Hematopoietic multipotent progenitor cell treated with erythropoietin and hydrocortisone succinate and interleukin-3 and kit ligand, for 17 days (in vitro differentiated cells): Measurements from ENCODE around the gene MPZL1.
"Not testable (repeated sequence)": the region's sequence is repeated elsewhere in the genome, so short reads cannot be mapped to it uniquely, and the experiment has no call there.

Source experiments
- DNase-seq: peaks from one replicate; pipeline ENCODE4 v3.0.0-alpha.2; 2015; ENCODE audit warnings: low spot score

The MPZL1 gene

DNA sequence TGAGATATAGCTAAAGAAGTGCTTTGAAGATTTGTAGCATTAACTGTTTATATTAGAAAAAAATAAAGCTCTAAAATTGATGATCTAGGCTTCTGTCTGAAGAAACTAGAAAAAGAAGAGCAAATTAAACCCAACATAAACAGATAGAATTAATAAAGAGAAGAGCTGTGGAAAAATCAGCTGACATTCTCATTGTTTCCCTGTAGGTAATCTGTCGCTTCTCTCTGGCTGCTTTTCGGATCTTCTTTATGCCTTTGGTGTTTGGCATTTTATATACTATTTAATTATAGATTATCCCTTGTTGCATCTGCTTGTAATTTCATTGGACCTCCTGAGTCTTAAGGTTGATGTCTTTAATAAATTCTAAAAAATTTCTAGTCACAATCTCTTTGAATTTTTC, 59.8 kb downstream of the MPZL1 start:
- DNase-seq = no peak

DNA sequence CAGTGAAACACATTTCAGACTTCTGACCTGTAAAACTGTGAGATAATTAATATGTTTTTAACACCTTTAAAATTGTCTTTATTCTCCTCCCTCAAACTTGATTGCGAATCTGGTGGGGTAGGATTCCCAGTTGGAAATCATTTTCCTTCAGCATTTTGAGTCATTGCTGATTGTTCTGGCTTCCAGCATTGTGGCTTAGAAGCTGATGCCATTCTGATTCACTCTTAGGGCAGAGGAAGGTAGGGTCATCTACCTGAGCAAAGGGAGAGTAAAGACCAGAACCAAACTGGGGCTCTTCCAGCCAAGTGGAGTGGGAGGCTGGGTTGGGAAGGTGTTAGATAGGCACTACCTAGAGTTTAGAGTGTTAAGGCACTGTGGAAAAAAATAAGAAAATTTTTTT, 61.2 kb downstream of the MPZL1 start:
- DNase-seq = no peak

GRCh38 chr1:167784876-167785550, 63.2 kb downstream of the MPZL1 start:
- DNase-seq = no peak

DNA sequence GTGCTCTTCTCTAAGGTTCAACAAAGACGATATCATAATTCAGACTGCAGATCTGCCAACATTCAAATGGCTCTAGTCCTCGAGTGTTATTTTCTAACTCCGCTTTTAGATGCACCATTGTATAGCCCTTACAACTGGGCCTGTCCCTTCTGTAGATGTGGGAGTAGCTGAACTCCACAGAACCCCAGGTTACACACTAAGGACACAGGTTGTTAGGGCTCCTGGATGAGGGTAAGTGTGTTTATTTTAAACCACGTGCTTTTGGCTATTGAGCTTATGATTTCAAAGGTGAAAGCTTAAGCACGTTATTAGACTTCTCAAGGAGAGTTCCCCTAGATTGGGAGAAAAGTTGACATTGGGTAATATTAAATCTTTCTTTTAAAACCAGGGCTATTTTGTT, 64.7 kb downstream of the MPZL1 start:
- no peak for DNase-seq

GRCh38 chr1:167789501-167789900, 67.7 kb downstream of the MPZL1 start:
- DNase-seq = no peak

GRCh38 chr1:167790117-167790516, 68.3 kb downstream of the MPZL1 start:
- DNase-seq = no peak

DNA sequence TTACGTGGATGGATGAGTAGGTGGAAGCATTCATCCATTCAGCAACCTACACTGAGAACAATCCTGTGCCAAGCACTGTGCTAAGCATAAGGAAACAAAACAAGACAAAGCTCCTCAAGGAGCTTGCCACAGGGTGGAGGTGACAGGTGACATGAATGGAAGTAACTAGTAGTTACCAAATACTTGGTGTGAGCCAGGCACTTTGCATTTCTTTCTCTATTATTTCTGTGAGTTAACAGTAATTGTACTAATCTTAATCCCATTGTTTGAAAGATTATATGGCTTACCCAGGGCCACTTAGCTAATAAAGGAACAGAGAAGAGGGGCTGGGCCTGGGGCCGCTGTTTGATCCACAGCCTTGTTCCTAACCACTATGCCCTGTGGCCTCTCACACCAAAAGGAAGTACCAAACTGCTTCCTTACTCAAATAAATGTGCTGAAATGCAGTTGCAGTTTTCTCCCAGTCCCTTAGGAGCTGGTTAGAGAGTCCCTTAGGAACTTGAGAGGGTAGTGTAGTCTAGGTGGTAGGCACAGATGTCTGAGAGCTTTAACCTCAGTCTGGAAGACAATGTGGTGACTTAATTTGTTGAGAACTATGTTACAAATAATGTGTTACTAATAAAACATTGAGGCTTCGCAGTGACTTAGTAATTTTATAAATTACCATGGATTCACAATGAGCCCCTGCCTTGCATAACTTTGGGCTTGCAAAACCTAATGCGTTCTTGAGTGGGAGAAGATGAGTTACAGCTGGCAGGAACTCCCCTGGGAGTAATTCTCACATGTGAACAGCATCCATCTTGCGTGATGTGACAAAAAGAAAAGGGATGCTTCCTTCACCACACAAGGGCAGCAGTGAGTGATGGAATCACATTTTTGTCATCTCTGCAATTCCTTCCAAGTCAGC, 69.8 kb downstream of the MPZL1 start:
- no peak for DNase-seq

GRCh38 chr1:167792188-167792565, 70.4 kb downstream of the MPZL1 start:
- no peak for DNase-seq

DNA sequence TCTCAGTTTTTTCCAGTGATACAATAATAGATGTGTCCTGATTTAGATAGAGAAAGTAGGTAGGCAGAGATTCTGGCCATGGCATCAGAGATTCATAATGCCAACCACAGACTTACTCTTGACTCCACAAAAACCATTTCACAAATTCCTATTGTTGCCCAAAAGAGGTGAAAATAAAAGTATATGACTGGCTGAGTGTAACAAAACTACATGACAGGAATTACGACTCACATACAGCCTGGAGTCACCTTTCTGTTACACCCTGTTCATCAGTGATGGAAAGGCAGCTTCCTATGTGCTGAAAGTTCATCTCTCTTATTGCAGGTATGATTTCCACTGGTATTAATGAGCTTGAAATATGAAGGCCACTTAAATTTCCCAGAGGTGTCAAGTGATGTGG, 72.3 kb downstream of the MPZL1 start:
- DNase-seq = no peak

DNA sequence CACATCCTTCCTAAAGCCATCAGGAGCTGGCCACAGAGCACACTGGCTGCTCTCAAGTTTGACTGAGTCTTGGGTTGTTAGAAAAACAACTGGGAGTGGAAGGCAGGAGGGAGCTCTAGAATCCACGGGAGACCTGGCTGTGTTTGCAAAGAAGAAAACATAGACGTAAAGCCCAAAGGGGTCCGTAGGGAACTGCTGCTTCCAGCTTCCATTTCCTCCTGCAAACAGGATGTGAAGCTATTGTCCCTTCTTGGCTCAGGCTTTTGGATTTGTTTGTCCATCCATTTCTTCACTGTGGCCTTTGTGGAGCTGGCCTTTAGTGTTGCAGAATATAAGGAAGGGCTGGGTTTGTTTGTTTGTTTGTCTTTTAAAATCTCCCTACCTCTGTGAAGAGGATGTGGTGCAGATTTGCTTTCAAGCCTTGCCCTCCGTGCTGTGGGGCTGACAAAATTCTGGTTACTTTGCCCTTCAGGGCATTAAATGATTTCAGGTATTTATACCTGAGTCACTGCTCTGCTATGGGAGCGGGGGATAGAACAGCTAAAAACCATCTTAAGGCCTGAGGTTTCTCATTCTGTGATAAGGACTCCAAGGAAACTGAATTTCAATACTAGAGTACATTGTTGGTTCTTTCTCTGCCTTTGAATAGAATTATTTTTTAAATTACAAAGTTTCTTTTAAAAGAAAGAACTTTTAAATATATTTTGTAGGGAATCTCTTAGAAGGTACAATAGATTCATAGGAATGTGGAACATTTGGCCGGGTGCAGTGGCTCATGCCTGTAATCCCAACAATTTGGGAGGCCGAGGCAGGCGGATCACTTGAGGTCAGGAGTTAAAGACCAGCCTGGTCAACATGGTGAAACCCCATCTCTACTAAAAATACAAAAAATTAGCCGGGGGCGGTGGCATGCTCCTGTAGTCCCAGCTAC, 74.3 kb downstream of the MPZL1 start:
- DNase-seq = no peak

DNA sequence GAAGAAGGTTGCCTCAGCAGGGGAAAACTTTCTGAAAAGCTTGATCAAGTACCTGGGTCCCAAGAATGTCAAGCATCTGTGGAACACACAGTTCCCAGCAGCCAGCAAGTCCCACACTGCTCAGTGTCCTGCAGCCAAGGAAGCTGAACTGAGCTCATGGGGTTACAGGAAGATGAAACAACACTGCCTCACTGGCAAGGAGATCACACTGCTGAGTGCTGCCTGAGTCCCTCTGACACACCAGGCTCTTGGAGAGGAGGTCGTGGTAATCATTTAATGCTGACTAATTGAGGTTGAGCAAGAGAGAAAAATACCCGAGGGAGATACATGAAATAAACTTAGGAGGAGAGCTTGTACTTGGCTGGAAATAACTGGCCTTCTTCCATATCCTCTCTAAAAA, 75.2 kb downstream of the MPZL1 start:
- DNase-seq = peak; percentile 14

DNA sequence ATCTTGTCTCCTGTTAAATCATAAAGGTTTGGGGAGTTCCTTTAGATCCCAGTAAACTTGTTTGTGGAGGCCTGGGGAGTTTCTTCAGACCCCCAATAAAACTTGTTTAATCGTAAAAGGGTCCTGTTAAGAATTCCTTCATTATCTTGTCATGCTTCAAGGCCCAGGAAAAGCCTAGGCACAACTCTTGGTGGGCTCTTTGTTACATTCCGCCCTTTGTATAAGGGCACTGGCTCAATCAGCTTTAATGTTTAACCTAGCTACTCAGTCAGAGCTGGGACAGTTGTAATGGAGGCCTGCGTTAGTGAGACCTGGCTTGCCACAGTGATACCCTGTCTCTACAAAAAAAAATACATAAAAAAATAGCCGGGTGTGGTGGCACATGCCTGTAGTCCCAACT, 77.2 kb downstream of the MPZL1 start:
- DNase-seq = no peak

DNA sequence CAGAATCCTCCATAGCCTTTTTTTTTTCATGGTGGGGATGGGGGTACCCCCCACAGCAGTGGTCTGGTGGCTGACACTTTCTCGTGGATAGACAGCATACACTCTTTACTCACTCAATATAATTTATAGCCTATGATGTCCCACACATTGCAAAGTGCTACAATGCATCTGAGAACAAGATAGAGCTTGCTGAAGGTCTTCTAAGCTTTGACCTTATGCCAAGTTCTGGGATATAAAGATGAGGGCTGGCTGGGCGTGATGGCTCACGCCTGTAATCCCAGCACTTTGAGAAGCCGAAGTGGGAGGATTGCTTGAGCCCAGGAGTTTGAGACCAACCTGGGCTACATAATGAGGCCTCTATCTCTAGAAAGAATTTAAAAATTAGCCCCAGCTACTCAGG, 78.0 kb downstream of the MPZL1 start:
- DNase-seq = no peak

- no peak for DNase-seq
Measured at GRCh38 chr1:167800251-167800650, 78.5 kb downstream of the MPZL1 start.

- DNase-seq = no peak
Measured at GRCh38 chr1:167802235-167802634, 80.5 kb downstream of the MPZL1 start.

- DNase-seq = peak; percentile 84
Measured at GRCh38 chr1:167803358-167804207, 81.8 kb downstream of the MPZL1 start.

DNA sequence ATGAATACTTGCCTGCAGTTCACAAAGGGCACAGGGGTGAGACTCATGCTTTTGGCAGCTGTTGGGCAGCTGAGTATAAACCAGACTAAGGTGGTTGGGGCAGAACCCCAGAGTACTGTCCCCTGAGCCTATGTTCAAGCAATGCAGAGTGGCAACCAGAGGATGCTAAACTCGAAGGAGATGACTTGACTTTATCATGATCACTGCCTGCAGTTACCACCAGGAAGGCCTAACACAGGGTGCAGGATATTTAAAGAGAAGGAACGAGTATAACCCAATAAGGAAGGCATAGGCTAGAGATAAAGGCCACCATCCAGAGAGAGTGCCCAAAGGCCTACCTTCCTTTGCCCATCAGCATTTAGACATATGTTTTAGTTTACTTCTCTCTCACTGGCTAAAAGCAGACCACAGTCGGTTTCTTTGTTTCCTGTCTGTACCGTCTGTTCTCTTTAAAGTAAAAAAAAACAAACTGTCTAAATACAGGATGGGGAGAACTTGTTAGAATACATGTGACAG, 83.3 kb downstream of the MPZL1 start:
- no peak for DNase-seq

- DNase-seq = not testable (repeated sequence)
Measured at GRCh38 chr1:167806235-167806634, 84.5 kb downstream of the MPZL1 start.

DNA sequence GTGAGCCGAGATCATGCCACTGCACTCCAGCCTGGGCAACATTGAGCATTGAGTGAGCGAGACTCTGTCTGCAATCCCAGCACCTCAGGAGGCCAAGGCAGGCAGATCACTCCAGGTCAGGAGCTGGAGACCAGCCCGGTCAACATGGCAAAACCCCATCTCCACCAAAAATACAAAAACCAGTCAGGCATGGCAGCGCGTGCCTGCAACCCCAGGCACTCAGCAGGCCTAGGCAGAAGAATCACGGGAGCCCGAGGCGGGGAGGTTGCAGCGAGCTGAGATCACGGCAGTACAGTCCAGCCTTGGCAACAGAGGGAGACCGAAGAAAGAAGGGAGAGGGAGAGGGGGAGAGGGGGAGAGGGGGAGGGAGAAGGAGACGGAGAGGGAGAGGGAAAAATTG, 84.9 kb downstream of the MPZL1 start:
- not testable (repeated sequence) for DNase-seq

- no peak for DNase-seq
Measured at GRCh38 chr1:167808104-167808503, 86.3 kb downstream of the MPZL1 start.

DNA sequence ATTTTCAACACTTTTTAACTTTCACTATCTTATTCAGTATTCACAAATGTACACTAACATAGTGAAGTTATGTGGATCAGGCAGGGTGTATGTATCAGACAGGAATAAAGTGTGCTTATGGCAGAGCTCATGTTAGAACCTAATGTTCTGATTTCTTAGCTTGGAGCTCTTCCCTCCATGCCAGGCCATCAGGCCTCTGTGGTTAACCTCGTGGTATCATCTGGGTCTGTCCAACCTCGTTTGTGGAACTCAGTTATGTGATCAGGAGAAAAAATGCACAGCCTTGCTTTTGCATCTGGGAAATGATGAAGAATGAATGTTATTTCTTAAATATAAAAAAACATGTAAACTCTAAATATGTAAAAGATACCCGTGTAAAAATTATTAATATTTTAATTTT, 86.9 kb downstream of the MPZL1 start:
- no peak for DNase-seq
